ENCODE data around the gene PDIK1L. TPM values are rescaled to one million over a fixed set of nuclear protein-coding genes. Genes with fewer than 3 reads are reported as not detected.

Gene PDIK1L
- total and polyA plus RNA-seq, 2 experiments from 2014 or later: 2.6 to 16.8 TPM

GRCh38 chr1:26155370-26156284 is 44.0 kb downstream of the PDIK1L start:
- TF ChIP-seq EZH2phosphoT487 (IDR thresholded peaks at IDR 0.05; ENCODE audit: low read depth, severe bottlenecking, unreplicated experiment) (no peak), CTCF (IDR thresholded peaks at IDR 0.05; ENCODE audit: poor library complexity) (no peak), EZH2 (IDR thresholded peaks at IDR 0.05; ENCODE audit: borderline replicate concordance) (no peak)
- H3K4me1 ChIP-seq (ENCODE audit: insufficient read depth): no peaks in the 10 kb centered on the region
- 65% methylated on average over 21 of the region's 21 CpGs for WGBS (ENCODE audit: low lambda C conversion rate, missing lambda C conversion rate)
- H3K27me3 ChIP-seq: peaks cover 20% of the 10 kb centered on the region
- no peaks in the 10 kb centered on the region for H3K9me2 ChIP-seq (replicated peaks; ENCODE audit: insufficient read depth)
- H3K4me2 ChIP-seq: no peak overlapping the region
- no peak overlapping the region for H2AFZ ChIP-seq
- H3K9me3 ChIP-seq (ENCODE audit: low read depth): no peaks in the 10 kb centered on the region
- no peak for DNase-seq (ENCODE audit: low spot score)
- no peaks in the 10 kb centered on the region for H3K36me3 ChIP-seq (replicated peaks; ENCODE audit: insufficient read depth, low read depth)
- no peak overlapping the region for H3K4me3 ChIP-seq
- H3K79me2 ChIP-seq: no peaks in the 10 kb centered on the region
- H3K27ac ChIP-seq: no peak overlapping the region
- no peaks in the 10 kb centered on the region for H4K20me1 ChIP-seq (ENCODE audit: insufficient read depth, poor library complexity, severe bottlenecking)

GRCh38 chr1:26156285-26157038 is 44.8 kb downstream of the PDIK1L start:
- peak overlapping the region; percentile 11 for H3K4me2 ChIP-seq
- H3K4me1 ChIP-seq (ENCODE audit: insufficient read depth): peaks cover 8% of the 10 kb centered on the region
- no peak overlapping the region for H2AFZ ChIP-seq
- no peaks in the 10 kb centered on the region for H3K9me3 ChIP-seq (ENCODE audit: low read depth)
- no peaks in the 10 kb centered on the region for H3K9me2 ChIP-seq (replicated peaks; ENCODE audit: insufficient read depth)
- no peaks in the 10 kb centered on the region for H4K20me1 ChIP-seq (ENCODE audit: insufficient read depth, poor library complexity, severe bottlenecking)
- no peak overlapping the region for H3K4me3 ChIP-seq
- no peak for DNase-seq (ENCODE audit: low spot score)
- 34% methylated on average over 12 of the region's 12 CpGs for WGBS (ENCODE audit: low lambda C conversion rate, missing lambda C conversion rate)
- peaks cover 20% of the 10 kb centered on the region for H3K27me3 ChIP-seq
- H3K36me3 ChIP-seq (replicated peaks; ENCODE audit: insufficient read depth, low read depth): no peaks in the 10 kb centered on the region
- H3K27ac ChIP-seq: no peak overlapping the region
- no peaks in the 10 kb centered on the region for H3K79me2 ChIP-seq
- TF ChIP-seq CTCF (IDR thresholded peaks at IDR 0.05; ENCODE audit: poor library complexity) (no peak), EZH2phosphoT487 (IDR thresholded peaks at IDR 0.05; ENCODE audit: low read depth, severe bottlenecking, unreplicated experiment) (no peak), EZH2 (IDR thresholded peaks at IDR 0.05; ENCODE audit: borderline replicate concordance) (no peak)

- Histone ChIP-seq H3K9me2 (replicated peaks; ENCODE audit: insufficient read depth) (no peaks in the 10 kb centered on the region), H4K20me1 (ENCODE audit: insufficient read depth, poor library complexity, severe bottlenecking) (no peaks in the 10 kb centered on the region), H3K27ac (no peak overlapping the region), H3K79me2 (no peaks in the 10 kb centered on the region), H2AFZ (no peak overlapping the region), H3K4me3 (no peak overlapping the region), H3K36me3 (replicated peaks; ENCODE audit: insufficient read depth, low read depth) (no peaks in the 10 kb centered on the region), H3K27me3 (peaks cover 28% of the 10 kb centered on the region), H3K4me2 (no peak overlapping the region), H3K4me1 (ENCODE audit: insufficient read depth) (peaks cover 9% of the 10 kb centered on the region), H3K9me3 (ENCODE audit: low read depth) (no peaks in the 10 kb centered on the region)
- no peak for DNase-seq (ENCODE audit: low spot score)
- 82% methylated on average over 5 of the region's 5 CpGs for WGBS (ENCODE audit: low lambda C conversion rate, missing lambda C conversion rate)
- TF ChIP-seq CTCF (IDR thresholded peaks at IDR 0.05; ENCODE audit: poor library complexity) (no peak), EZH2 (IDR thresholded peaks at IDR 0.05; ENCODE audit: borderline replicate concordance) (no peak), EZH2phosphoT487 (IDR thresholded peaks at IDR 0.05; ENCODE audit: low read depth, severe bottlenecking, unreplicated experiment) (no peak)
Observed at GRCh38 chr1:26158271-26158907, 46.8 kb downstream of the PDIK1L start.
